SJSA1 (cell line): Measurements from ENCODE around the gene MAP4K3. TPM values are rescaled to one million over a fixed set of nuclear protein-coding genes. Genes with fewer than 3 reads are reported as not detected.

Experiments used
- DNase-seq, 2 experiments: peaks; one replicate each; pipeline ENCODE4 v3.0.0-alpha.2; 2015 to 2020; ENCODE audit warnings: low spot score in 2 of 2, low read depth in 1 of 2
- H3K27ac ChIP-seq: fragments of 250-450 bp; sonication (Bioruptor Pico); 2 replicates; pipeline ENCODE4 v1.5.1; 2020; ENCODE audit warnings: mild to moderate bottlenecking, moderate library complexity
- H3K27me3 ChIP-seq: fragments of 250-450 bp; sonication (Bioruptor Pico); replicated peaks from 2 replicates; pipeline ENCODE4 v1.5.1; 2020; ENCODE audit warnings: mild to moderate bottlenecking, moderate library complexity
- H3K36me3 ChIP-seq: fragments of 250-450 bp; sonication (Bioruptor Pico); 2 replicates; pipeline ENCODE4 v1.5.1; 2020; ENCODE audit warnings: mild to moderate bottlenecking
- H3K4me1 ChIP-seq: fragments of 250-450 bp; sonication (Bioruptor Pico); replicated peaks from 2 replicates; pipeline ENCODE4 v1.6.1; 2021; ENCODE audit warnings: mild to moderate bottlenecking
- H3K4me3 ChIP-seq: fragments of 250-450 bp; sonication (Bioruptor Pico); 2 replicates; pipeline ENCODE4 v1.5.1; 2020; ENCODE audit warnings: mild to moderate bottlenecking
- H3K9me3 ChIP-seq: fragments of 250-450 bp; sonication (Bioruptor Pico); replicated peaks from 2 replicates; pipeline ENCODE4 v1.5.1; 2020; ENCODE audit warnings: mild to moderate bottlenecking
- total RNA-seq: library from RNA; depleted of rRNA; stranded (reverse); fragments of >200 nt; shearing (Covaris generic); gene quantifications from 2 replicates; pipeline ENCODE4 v1.2.3, GENCODE V29; 2014

MAP4K3 gene
- total RNA-seq, 1 experiment from 2014 or later = 49.5 TPM

- no peaks in the 10 kb centered on the region for H3K27me3 ChIP-seq
- no peaks in the 10 kb centered on the region for H3K9me3 ChIP-seq
- DNase-seq = no peak
- H3K4me3 ChIP-seq = no peak overlapping the region
- H3K4me1 ChIP-seq = no peaks in the 10 kb centered on the region
- H3K27ac ChIP-seq = no peak overlapping the region
- no peaks in the 10 kb centered on the region for H3K36me3 ChIP-seq
These were observed 202.3 kb downstream of the MAP4K3 start for GRCh38 chr2:39234754-39235153.

DNA sequence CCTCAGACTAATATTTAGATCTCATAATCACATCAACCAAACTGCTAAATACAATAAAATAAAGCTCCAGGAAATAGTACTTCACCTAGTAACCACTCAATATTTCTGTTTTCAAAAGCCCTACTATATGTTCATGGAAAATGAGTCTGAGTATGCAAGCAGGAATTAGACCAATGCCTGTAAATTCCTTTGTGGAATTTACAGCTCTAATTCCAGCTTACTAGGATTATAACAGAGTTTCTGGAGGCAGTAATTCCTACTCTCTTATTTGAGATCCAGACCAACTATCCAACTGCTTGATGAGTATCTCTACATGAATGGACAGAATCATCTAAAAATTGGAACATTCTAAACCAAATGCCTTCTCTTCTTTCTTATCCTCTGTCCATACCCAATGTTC is 204.9 kb downstream of the MAP4K3 start:
- Histone ChIP-seq H3K4me3 (no peak overlapping the region), H3K4me1 (no peaks in the 10 kb centered on the region), H3K27me3 (no peaks in the 10 kb centered on the region), H3K9me3 (no peaks in the 10 kb centered on the region), H3K27ac (no peak overlapping the region), H3K36me3 (no peaks in the 10 kb centered on the region)
- no peak for DNase-seq

DNA sequence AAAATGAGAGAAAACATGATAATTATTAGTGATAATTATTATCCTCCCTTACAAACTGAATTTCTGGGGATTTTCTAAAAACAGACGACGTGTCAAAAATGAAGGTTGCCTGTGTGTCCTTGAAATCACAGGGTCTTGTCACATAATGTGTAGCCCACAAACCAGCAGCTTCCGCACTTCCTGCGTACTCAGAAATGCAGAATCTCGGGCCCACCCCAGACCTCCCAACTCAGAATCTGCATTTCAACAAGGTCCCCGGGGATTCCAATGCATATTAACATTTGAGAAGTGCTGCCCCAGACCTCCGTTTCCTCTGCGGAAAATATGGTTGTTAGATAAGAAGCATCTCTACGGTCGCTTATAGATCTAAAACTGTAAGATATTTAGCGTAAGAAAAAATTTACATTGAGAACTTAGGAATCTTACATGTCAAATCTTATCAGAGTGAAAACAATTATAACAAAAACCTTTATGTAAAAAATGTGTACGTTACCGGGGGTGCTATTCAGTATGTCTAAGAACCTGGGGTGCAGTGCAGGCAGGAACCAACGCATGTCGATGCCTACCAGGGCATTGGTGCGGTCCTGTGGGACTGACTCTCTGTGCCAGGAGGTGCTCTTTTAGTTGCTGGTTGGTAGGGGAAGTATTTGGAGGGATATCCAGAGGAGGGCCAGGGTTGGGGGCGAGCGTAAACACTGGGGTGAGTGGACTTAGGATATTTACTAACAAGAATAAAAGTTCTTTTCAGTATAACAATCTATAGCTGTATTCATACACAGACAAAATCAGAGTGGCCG is 208.5 kb downstream of the MAP4K3 start:
- Histone ChIP-seq H3K4me3 (no peak overlapping the region), H3K27me3 (no peaks in the 10 kb centered on the region), H3K36me3 (no peaks in the 10 kb centered on the region), H3K4me1 (no peaks in the 10 kb centered on the region), H3K9me3 (no peaks in the 10 kb centered on the region), H3K27ac (no peak overlapping the region)
- DNase-seq = peak in 1 of 2 experiments; percentile 10

DNA sequence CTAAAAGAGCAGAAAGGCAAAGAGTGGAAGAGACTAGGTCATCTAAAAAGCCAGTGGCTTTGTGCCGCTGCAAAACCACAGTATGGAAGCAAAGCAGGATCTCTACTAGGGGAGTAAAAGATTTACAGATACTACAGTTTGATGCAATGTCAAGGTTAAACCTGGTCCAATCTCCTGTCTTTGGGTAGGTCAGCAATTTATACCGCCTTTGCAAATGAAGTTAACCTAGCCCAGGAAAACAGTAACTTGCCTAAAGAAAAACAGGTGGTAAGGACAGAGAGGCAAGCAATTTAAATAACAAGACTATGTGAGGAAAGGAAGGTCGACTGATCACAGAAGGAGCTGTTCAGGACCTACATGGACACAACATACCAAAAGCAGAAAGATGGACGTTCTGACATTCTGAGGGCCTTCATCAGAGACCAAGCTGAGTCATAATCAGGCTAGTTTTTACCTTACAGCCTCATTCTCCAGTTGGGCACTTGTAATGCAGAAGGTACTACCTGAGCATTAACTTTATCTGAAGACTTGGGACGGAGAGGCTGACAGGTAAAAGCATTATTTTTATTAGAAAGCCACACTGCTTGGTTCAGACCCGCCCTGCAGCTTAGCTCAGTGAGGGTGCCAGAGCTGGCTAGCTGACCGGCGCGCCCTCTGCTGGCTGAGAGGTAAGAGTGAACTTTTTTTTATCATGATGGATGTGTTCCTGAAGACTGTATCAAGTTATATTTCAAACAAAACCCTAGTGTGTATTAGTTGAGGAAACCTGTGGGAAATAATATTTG is 209.3 kb downstream of the MAP4K3 start:
- no peaks in the 10 kb centered on the region for H3K36me3 ChIP-seq
- no peaks in the 10 kb centered on the region for H3K9me3 ChIP-seq
- DNase-seq = peak; percentile 46 to 53
- H3K27me3 ChIP-seq = no peaks in the 10 kb centered on the region
- H3K4me1 ChIP-seq = no peaks in the 10 kb centered on the region
- no peak overlapping the region for H3K27ac ChIP-seq
- no peak overlapping the region for H3K4me3 ChIP-seq

- Histone ChIP-seq H3K36me3 (no peaks in the 10 kb centered on the region), H3K27me3 (no peaks in the 10 kb centered on the region), H3K4me1 (no peaks in the 10 kb centered on the region), H3K9me3 (no peaks in the 10 kb centered on the region), H3K4me3 (no peak overlapping the region), H3K27ac (no peak overlapping the region)
- DNase-seq = no peak
These were observed 211.5 kb downstream of the MAP4K3 start for GRCh38 chr2:39225567-39225966.

GRCh38 chr2:39223909-39224308 is 213.2 kb downstream of the MAP4K3 start:
- Histone ChIP-seq H3K4me3 (no peak overlapping the region), H3K36me3 (no peaks in the 10 kb centered on the region), H3K9me3 (no peaks in the 10 kb centered on the region), H3K4me1 (no peaks in the 10 kb centered on the region), H3K27ac (no peak overlapping the region), H3K27me3 (no peaks in the 10 kb centered on the region)
- DNase-seq = no peak

DNA sequence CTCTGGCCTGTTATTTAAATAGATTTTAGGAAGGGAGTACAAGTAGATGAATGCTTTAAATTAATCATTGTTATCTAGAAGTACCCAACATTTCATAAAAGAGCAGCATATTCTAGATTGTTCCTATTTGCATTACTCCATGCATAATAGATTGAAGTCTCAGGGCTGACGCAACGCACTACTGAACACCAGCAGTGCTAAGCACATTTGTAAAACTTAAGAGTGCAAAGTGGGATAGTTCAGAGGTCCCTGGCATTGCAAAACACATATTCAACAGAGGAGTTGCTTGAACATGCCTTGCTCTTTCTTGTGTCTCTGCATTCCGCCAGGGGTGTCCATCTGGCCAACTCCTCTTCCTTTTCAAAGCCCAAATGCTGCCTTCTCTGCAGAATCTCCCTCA is 215.6 kb downstream of the MAP4K3 start:
- H3K27ac ChIP-seq = no peak overlapping the region
- H3K36me3 ChIP-seq = no peaks in the 10 kb centered on the region
- no peak for DNase-seq
- H3K4me3 ChIP-seq = no peak overlapping the region
- no peaks in the 10 kb centered on the region for H3K4me1 ChIP-seq
- H3K27me3 ChIP-seq = no peaks in the 10 kb centered on the region
- H3K9me3 ChIP-seq = no peaks in the 10 kb centered on the region

- no peaks in the 10 kb centered on the region for H3K27me3 ChIP-seq
- H3K4me3 ChIP-seq = no peak overlapping the region
These were observed 216.9 kb downstream of the MAP4K3 start for GRCh38 chr2:39220136-39220535.

DNA sequence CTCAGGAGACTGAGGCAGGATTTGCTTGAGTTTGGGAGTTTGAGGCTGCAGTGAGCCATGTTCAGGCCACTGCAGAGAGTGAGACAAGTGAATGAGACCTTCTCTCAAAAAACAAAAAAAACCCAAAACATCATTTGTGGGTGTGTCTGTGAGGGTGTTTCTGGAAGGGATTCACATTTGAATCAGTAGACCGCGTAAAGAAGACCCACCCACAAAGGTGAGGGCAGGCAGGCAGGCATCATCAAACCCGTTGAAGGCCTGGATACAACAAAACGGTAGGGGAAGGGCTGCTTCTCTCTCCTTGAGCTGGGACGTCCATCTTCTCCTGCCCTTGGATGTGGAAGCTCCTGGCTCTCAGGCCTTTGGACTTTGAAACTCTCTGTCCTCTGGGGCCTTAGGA is 218.7 kb downstream of the MAP4K3 start:
- Histone ChIP-seq H3K36me3 (no peaks in the 10 kb centered on the region), H3K4me1 (no peaks in the 10 kb centered on the region), H3K9me3 (no peaks in the 10 kb centered on the region), H3K4me3 (no peak overlapping the region), H3K27me3 (no peaks in the 10 kb centered on the region), H3K27ac (no peak overlapping the region)
- no peak for DNase-seq

More at GRCh38 chr2:39220136-39220535, 216.9 kb downstream of the MAP4K3 start:
- no peaks in the 10 kb centered on the region for H3K36me3 ChIP-seq
- H3K4me1 ChIP-seq = no peaks in the 10 kb centered on the region
- H3K9me3 ChIP-seq = no peaks in the 10 kb centered on the region
- no peak overlapping the region for H3K27ac ChIP-seq
- DNase-seq = no peak

DNA sequence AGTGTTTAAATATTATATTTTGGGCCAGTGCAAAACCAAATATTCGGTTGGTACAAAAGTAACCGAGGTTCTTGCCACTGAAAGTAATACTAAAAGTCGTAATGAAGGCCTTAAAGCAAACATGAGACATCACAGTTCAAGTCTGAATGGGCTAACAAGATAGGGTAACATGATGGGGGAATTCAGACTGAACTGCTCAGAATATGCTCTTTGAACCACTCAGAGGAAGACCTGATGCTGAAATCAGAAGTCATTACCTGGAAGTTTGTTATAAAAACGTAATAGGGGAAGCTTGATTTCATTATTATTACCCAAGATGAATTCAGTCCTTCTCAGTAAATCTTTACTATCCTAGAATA is 219.9 kb downstream of the MAP4K3 start:
- H3K36me3 ChIP-seq = no peaks in the 10 kb centered on the region
- H3K4me3 ChIP-seq = no peak overlapping the region
- no peaks in the 10 kb centered on the region for H3K4me1 ChIP-seq
- no peaks in the 10 kb centered on the region for H3K9me3 ChIP-seq
- DNase-seq = no peak
- H3K27ac ChIP-seq = no peak overlapping the region
- no peaks in the 10 kb centered on the region for H3K27me3 ChIP-seq

- no peaks in the 10 kb centered on the region for H3K27me3 ChIP-seq
- no peak for DNase-seq
- H3K36me3 ChIP-seq = no peaks in the 10 kb centered on the region
- H3K27ac ChIP-seq = no peak overlapping the region
- no peaks in the 10 kb centered on the region for H3K4me1 ChIP-seq
- no peaks in the 10 kb centered on the region for H3K9me3 ChIP-seq
- no peak overlapping the region for H3K4me3 ChIP-seq
These were observed 220.5 kb downstream of the MAP4K3 start for GRCh38 chr2:39216346-39217191.

DNA sequence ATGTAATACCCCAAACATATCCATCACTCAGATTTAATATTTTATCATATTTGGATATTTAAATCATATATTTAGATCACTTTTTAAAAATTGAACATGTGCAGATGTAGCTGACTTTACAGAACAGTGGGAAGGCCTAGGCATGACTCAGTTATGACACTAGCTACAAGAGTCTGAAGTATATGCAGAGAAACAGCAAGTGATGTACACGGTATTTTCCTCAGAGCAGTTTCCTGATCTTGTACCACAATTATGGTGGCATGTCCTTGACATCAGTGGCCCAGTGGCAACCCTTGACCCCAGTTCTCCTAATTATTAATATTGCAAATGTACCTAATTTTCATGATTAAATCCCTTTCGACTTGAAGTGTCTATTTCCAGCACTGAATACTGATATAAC is 221.5 kb downstream of the MAP4K3 start:
- Histone ChIP-seq H3K27me3 (no peaks in the 10 kb centered on the region), H3K4me3 (no peak overlapping the region), H3K36me3 (no peaks in the 10 kb centered on the region), H3K27ac (no peak overlapping the region), H3K9me3 (no peaks in the 10 kb centered on the region), H3K4me1 (no peaks in the 10 kb centered on the region)
- no peak for DNase-seq

DNA sequence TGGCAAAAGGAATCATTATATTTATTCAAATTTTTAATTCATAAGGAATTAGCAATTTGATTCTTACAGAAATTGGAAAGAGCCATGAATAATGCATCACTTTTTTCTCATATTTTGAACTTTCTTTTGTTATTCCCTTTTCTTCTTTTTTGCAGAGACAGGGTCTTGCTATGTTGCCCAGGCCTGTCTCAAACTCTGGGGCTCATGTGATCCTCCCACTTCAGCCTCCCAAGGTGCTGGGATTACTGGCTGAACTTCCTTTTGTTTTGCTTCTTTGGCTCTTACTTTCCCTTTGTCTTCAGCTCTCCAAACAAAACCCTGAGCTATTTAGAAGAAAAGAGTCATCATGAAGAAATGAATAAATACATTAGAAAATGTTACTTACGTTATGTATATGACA is 224.1 kb downstream of the MAP4K3 start:
- Histone ChIP-seq H3K27ac (no peak overlapping the region), H3K4me3 (no peak overlapping the region), H3K9me3 (no peaks in the 10 kb centered on the region), H3K4me1 (no peaks in the 10 kb centered on the region), H3K27me3 (no peaks in the 10 kb centered on the region), H3K36me3 (no peaks in the 10 kb centered on the region)
- no peak for DNase-seq

DNA sequence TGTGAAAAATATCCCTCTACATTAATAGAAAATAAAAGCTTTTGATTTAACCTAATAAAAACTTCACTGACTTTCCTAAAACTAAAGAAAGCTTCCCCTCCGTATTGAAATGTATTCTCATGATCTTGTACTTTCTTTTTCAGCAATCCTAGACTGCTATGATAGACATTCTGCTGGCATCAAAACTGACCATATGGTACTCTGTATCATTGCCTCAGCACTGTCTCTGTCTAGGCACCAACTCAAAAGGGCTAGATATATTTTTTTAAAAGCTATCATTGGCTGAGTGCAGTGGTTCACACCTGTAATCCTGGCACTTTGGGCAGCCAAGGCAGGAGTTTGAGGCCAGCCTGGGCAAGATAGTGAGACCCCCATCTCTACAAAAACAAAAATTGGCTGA is 226.2 kb downstream of the MAP4K3 start:
- Histone ChIP-seq H3K4me1 (no peaks in the 10 kb centered on the region), H3K27me3 (no peaks in the 10 kb centered on the region), H3K9me3 (no peaks in the 10 kb centered on the region), H3K27ac (no peak overlapping the region), H3K36me3 (no peaks in the 10 kb centered on the region), H3K4me3 (no peak overlapping the region)
- no peak for DNase-seq
